ENCODE measurements around the gene LPO.

Gene LPO

DNA sequence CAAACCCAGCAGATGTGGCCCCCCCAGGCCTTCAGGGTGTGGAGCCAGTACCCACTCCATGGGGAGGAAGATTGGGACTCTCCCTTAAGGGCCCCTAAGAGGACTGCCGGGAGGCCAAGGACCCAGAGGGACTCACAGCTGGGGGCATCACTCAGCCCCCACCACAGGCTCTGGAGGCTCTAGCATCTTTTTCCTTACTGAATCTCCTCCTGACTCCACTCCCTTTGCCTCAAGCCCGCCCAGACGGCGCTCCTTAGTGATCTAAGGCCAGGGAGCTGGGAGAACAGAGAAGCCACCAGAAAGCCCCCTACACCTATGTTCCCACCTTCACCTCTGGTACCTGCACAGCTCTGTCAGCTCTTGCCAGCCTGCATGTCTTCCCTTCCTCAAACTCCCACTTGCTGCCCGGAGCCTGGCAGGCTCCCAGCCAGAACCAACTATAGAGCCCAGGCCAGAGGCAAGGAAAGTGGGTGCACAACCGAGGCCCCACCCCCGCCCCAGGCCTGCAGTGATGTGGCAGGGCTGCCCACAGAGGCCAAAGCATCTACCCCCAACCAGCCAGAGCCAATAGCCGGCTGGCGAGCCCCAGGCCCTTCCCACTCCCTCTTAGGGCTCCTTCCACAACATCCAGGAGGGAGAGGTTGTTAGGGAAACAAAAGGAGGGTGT is 64.7 kb downstream of the LPO start:
- DNase-seq (ENCODE audit: extremely low read depth in 1 of 2, low read depth in 1 of 2), result no peak

DNA sequence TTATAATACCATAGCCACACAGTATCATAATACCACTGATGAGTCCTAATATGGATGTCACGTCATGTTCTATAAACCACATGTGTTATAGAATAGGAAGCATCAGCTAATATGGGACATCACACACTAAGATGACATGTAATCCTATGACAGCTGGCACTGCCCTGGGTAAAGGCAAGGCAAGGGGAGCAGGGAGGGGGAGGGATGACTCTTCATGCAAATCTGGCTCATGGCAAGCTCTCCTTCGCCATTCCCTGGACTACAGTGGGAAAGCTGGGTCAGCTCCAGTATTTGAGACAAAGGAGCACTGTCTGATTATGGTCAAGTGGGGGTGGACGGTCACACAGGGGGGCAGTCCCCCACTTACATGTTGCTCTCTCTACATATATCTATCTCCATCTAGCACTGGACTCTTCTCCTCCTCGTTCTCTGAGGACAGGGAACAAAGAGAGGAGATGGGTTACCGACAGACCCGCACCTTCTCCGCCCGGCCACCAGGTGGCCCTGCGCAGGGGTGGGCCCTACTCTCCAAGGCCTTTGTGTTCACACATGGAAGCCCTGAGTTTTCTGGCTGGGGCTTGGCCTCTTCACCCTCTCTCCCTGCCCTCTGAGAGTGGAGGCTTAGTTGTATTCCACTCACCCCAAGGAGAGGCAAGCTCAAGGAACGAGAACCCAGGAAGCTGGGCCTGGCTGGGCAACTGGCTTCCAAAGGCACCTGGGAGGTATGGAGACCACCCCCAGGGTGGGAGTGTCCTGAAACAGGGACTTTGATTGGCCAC is 65.8 kb downstream of the LPO start:
- peak in 1 of 2 donors; percentile 42 for DNase-seq (ENCODE audit: extremely low read depth in 1 of 2, low read depth in 1 of 2)

DNA sequence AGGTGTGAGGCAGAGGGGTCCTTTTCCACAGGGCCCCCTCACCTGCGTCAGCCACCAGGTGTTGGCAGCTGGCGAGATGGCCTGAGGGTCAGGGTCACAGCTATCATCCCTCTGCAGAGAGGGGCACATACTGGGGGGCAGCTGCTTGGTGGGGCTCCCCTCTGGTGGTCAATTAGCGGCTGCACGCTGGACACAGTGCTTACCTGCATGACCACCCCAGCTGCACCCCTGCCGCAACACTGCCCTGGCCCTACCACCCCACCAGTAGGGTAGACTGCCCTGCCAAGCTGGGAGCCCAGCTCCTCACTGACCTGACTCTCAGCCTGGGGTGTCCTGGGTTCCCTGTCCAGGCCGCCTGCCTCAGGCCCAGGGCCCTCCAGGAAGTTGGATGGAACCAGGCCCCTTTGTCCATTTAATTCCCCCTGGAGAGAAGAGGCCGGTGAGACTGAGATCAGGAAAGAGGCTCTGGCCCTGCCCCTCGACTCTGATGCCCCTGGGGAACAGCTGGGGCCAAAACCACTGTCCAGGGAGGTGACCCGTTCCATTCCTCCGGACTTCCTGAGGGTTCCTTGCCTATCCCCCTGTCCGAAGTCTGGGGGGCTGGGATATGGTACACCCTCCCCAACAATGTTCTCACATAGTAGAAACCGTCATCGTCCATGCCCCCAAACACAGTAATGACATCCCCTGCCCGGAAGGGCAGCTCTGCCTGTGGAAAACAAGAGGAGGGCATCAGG is 66.5 kb downstream of the LPO start:
- no peak for DNase-seq (ENCODE audit: extremely low read depth in 1 of 2, low read depth in 1 of 2)

DNA sequence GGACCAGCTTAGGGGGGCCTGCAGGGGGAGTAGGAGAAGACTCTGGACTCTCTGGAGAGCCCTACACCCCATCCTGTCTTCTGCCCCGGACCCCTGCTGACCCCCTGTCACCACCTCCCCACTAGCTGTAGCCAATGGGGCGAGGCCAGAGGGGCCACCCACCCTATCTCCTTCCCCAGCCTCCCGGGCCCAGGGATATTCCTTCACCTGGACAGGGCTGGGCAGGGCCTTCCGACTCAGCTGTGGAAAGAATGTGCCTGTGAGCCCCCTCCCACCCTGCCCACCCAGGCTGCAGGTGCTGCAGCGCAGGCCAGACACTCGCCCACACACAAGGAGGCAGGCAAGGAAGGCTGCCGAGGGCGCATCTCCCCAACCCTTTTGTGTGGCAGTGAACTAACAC is 67.2 kb downstream of the LPO start:
- no peak for DNase-seq (ENCODE audit: extremely low read depth in 1 of 2, low read depth in 1 of 2)

DNA sequence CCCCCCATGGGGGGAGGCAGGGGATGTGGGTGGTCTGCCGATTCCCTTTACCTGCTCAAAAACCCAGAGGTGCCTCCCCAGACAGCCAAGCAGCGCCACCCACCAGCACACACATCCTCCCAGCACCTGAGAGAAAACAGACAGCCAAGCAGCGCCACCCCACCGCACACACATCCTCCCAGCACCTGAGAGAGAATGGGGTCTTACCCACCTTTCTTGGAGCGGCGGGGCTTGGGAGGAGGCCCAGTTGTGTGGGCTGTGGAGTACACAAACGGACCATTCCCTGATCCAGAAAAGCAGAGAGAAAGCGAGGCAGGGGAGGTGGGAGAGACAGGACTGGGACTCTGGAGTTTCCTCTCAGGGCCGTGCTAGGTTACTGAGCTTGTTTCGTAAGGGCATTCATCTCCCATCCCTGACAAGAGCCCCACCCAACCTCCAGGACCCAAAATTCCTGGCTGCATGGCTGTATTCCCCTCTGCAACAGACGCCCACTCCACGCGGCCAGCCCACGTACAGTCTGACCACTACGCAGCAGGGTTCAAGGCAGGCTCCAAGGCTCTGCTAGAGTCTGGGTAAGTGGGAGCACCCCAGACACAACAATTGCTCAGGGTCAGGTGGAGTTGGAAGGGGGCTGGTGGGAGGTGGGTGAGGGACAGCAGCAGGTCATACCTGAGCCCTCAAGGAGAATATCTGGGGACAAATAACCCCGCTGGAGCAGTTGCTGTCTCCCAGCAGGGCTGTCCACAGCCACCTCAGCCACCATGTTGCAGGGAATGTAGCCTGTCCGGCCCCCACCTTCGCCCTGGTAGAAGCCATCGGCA is 68.0 kb downstream of the LPO start:
- no peak for DNase-seq (ENCODE audit: extremely low read depth in 1 of 2, low read depth in 1 of 2)

DNA sequence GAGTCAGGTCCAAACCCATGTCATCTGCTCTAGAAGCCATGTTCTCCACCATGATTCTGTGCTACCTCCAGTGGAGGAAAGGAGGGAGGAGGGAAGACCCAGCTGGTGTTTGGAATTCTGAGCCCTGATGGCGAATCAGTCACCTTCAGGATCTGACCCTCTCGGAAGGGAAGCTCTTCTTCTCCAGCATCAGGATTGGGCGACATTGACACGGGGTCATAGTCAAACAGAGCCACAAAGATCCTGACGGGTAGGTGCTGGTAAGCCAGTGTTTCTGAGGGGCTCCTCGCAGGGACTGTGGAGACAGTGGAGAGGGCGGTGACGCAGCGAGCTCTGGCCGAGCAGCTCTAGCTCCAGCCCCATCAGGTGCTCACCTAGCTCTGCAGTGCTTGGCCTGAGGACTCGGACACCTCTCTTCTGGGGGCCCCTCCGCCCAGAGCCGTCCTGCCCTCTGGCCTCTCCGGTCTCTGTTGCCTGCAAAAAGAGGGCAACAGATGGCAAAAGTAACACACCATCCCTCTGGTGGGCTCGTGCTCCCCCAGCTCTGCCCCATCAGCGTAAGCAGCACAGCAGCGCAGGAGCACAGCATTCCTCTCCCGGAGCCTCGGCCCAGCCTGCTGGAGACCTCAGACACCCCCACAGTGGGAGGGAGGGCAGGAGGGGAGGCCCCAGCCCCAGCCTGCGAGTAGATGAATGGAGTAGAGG is 69.2 kb downstream of the LPO start:
- DNase-seq (ENCODE audit: extremely low read depth in 1 of 2, low read depth in 1 of 2), result no peak

DNA sequence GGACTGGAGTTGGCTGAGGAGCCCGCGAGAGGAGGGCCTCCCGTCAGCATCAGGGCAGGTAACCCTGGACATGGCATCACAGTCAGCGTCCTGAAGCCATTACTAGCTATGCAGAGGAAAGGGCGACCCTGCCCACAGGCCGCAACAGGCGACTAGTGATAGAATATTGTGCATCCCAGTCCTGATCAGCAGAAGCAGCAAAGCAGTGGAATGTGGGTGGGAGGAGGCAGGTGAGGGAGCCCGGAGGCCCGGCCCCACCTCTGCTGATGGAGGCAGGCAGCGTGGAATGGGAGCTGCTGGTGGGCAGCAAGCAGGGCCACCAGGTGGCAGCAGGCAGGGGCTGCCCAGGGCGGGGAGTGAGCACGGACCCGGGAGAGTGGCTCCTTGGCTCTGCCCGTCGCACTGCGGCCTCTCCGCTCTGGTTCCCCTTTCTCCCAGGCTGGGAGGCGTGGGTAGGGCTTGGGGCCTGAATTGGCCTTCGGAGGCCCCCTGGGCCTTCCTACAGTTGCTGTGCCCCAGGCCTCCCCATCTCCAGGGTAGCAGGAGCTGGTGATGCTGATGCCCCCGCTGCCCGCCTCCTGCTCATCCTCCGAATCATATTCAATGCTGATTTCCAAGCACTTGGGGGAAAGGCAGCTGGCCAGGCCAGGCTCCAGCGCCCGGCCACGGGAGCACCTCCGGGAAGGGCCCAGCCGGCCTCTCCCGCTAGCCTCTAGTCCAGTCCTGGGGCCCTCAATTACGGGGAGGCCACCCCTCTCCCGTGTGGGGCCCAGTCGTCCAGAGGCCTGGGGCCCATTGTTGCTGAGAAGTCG is 70.0 kb downstream of the LPO start:
- DNase-seq (ENCODE audit: extremely low read depth in 1 of 2, low read depth in 1 of 2), result no peak

DNA sequence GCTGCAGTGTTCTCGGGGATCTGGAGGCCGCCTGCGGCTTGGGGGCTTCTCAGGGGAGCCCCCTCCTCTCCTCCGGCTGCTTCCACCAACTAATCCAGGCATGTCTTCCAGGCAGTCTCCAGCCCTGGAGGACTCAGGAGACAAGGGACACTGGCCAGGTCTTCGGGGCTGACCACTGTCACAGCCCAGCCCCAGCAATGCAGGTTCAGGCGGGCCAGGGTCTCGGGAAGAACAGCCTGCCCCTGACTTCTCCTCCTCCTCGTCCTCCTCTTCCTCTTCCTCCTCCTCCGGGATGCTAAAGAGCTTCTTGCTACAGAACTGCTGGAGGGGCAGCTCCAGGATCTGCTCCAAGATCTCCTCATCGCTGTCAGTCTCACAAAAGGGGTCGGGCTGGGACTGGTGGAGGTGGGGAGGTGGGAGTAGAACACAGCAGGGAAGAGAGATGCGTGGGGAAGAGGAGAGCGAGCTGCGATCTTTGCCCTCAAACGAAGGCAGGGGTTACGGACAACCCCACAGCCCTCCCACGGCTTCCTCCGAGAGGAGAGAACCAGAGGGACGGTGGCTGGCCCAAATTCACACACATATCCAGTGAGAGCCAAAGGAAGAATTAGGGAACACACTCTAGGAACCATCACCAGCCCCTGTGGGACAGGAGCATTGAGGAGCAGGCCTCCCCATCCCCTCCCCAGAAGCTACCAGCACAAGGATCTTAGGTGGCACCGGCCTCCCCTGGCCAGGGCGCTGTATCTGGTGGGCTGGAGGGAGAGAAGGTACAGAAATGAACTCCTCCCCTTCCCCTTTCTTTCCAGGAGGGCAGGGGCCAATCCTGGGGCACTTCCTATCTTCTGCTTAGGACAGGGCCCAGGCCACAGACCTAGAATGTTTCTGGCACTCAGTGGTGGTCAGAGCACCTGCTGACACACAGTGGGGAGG is 70.9 kb downstream of the LPO start:
- DNase-seq (ENCODE audit: extremely low read depth in 1 of 2, low read depth in 1 of 2), result no peak

DNA sequence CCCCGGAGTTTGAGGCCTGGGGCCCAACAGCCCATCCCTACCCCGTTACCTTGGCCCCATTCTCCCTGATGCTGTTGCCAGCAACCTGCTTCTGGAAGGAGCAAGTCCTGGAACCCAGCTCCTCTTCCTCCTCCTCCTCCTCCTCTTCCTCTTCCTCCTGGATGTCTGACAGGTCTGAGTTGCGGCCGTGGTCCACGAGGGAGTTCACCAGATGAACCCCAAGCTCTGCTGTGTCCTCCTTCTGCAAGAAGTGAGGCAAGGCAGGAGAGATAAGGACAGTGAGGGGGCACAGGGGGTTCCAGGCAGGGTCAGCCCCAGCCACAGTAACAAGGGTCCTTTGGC is 71.5 kb downstream of the LPO start:
- no peak for DNase-seq (ENCODE audit: extremely low read depth in 1 of 2, low read depth in 1 of 2)

DNA sequence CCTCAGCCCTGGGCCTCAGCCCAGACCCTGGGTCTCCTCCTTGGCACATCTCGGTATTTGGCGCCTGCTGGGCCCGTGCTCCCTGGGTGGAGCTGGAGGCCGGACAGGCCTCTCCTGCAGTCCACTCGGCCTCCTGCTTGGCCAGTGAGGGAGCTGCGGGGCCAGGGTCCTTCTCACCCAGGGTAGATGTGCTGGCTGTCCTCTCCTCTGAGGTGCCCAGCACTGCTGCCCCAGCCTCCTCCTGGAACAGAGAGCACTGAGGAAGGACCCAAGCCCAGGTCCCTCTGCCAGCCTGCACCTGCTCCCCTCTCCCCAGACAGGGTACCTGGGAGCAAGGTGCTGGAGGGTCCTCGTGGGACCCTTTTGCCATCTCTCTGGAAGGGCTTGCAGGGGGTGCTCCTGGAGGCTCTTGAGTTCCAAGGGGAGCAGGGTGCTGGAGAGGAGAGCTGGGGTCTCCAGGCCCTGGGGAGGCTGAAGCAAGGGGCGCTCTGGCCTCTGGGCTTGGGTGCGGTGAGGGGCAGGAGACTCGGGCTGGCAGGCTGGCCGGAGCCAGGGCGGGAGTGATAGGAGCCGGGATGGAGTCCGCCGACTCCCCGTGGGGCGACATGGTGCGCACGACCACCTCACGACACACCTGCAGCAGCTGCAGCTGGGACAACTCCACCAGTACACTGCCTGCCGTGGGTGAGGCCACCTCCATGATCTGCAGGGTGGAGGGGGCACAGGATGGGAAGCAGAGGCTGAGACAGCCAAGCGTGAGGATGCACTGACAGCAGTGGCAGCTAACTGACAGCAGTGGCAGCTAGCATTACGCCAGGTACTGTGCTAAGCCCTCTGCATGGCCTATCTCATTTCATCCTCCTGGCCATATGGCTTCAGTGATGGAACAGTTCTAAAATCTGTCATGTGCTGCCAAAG is 72.4 kb downstream of the LPO start:
- no peak for DNase-seq (ENCODE audit: extremely low read depth in 1 of 2, low read depth in 1 of 2)

DNA sequence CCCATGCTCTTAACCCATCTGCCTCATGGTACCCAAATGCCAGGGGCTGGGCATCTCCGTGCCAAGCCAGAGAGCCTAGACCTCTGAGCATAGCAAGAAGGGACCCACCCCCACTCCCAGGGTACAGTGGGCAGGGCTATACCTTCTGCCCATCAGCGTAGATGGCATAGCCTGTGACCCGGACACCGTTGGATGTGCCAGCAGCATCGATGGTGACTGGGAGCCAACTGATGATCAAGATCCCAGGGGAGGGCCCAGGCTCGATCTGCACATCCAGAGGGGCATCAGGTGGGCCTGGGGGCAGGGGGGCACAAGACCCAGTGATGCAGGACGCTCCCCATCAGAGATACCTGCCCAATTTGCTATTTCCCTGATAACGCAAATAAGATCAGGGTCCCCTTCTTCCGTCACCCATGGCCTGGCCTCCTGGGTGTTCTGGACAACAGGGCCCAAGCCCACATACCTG is 73.1 kb downstream of the LPO start:
- DNase-seq (ENCODE audit: extremely low read depth in 1 of 2, low read depth in 1 of 2), result no peak

DNA sequence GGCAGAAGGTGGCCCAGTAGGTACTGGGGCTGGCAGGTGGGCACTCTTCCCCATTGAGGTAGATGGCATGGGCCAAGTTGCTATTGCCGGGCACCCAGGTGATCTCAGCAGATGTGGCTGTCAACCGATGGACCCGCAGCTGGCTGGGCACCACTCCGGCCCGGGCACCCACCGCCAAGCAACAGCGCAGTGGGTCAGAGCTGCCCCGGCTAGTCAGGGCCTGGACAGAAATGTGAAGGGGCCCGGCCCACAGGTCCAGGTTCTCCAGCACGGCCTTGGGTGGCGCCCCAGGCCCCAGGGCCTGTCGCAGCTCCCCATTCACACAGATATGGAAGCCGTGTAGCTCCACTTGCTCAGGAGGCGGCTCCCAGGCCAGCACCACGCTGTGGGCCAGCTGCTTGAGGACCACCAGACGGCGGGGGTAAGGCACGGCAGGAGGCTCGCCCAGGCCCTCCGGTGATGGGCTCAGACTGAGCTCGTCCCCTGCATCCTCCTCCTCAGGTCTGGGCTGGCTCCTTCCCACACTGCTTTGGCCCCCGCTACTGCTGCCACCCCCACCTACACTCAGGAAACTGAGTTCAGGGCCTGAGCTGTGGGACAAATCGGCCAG is 73.7 kb downstream of the LPO start:
- no peak for DNase-seq (ENCODE audit: extremely low read depth in 1 of 2, low read depth in 1 of 2)

DNA sequence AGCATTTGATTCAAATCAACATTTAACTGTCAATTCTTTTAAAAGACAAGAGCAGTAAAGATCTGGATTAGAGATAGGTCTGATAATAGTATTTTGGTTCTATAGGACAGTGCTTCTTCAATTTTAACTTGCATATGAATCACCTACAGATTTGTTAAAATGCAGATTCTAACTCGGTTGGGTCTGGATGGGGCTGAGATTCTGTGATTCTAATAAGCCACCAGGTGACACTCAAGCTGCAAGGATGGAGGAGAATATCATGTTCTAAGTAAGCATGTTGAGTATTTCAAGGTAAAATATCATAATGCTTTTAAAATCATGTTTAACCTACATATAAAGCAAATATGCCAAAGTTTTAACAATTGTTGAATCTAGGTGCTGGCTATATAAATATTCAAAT is 74.4 kb downstream of the LPO start:
- DNase-seq (ENCODE audit: extremely low read depth in 1 of 2, low read depth in 1 of 2), result no peak

DNA sequence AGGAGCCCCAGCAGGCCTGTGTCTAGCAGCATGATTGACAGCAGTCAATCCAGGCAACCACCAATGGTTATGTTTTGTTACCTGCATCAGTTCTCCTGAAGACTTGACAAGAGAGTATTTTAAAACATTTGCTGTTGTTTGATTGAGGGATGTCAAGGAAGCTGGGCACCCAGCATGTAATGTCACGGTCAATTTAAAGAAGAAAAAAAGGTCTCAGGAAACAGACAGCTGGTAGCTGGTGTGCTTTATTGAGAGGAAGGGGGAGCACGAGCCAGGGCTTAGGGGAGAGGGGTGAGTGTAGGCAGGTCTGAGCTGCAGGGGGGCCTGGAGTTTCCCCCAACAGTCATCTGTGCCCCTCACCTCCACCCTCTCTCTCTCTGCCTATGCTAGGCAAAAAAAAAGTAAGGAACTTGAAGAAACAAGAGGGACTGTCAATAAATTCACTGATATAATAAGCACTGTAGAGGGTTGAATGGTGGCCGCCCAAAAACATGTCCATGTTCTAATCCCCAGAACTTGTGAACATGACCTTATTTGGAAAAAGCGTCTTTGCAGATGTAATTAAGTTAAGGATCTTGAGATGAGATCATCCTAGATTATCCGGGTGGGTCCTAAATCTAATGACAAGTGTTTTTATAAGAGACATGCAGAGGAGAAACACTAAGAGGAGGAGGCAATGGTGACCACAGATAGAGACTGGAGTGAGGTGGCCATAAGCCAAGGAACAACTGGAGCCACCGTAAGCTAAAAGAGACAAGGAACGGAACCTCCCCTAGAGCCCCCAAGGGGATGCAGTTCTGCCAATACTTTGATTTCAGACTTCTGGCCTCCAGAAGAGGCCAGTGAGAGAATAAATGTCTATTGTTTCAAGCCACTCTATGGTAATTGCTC is 75.7 kb downstream of the LPO start:
- no peak for DNase-seq (ENCODE audit: extremely low read depth in 1 of 2, low read depth in 1 of 2)

DNA sequence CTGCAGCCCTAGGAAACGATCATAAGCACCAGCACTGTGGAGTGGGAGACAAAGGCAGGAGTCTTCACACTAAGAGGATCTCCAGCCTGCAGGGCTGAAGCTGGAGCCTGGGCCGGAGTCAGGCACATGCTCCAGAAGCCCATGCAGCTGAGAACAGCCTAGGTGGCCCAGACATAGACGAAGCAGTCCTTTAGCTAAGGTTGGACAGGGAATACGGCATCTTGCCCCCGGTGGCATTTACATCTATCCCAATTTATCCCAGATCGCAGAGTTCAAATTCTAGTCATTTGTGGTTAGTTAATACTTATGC is 76.3 kb downstream of the LPO start:
- no peak for DNase-seq (ENCODE audit: extremely low read depth in 1 of 2, low read depth in 1 of 2)

DNA sequence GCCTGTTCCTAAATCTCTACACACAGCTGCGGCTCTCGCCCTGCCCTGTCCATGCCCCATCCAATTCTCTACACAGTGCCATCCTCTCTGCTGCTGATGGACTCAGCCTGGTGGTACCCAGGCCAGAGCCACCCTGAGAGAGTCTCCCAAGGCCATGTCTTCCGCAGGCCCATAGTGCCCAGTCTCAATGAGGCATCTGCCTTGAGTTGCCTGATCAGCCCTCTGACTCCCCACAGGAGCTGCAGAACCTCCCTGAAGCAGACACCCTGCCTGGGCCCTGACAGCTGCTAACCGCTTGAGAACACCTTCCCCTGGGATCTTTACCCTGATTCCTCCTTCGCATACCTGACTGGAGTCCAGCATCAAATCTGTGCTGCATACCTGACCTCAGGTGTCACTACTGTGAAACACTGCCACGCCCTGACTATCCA is 76.9 kb downstream of the LPO start:
- DNase-seq (ENCODE audit: extremely low read depth in 1 of 2, low read depth in 1 of 2), result no peak

All from activated CD8-positive, alpha-beta memory T cell treated with anti-CD3 and anti-CD28 coated beads for 1 hour (primary cell).